HG03025 (cell line): Measurements from ENCODE around the gene PRRC1.
"Not testable (repeated sequence)": the region's sequence is repeated elsewhere in the genome, so short reads cannot be mapped to it uniquely, and the experiment has no call there.

Experiments
- ATAC-seq: cut with Tn5 transposase; IDR thresholded peaks from one replicate; pipeline ENCODE4 v1.9.1; 2021; ENCODE audit warnings: mild to moderate bottlenecking, moderate library complexity; ENCODE audit not compliant: unreplicated experiment, low FRiP score

Gene PRRC1

GRCh38 chr5:127540553-127540952 lies 23.1 kb downstream of the PRRC1 start:
- not testable (repeated sequence) for ATAC-seq

DNA sequence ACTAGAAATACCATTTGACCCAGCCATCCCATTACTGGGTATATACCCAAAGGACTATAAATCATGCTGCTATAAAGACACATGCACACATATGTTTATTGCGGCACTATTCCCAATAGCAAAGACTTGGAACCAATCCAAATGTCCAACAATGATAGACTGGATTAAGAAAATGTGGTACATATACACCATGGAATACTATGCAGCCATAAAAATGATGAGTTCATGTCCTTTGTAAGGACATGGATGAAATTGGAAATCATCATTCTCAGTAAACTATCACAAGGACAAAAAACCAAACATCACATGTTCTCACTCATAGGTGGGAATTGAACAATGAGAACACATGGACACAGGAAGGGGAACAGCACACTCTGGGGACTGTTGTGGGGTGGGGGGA lies 27.8 kb downstream of the PRRC1 start:
- ATAC-seq, result not testable (repeated sequence)

- no peak for ATAC-seq
These were observed 32.1 kb downstream of the PRRC1 start for GRCh38 chr5:127549551-127549950.

- ATAC-seq, result no peak
These were observed 33.4 kb downstream of the PRRC1 start for GRCh38 chr5:127550652-127551409.

GRCh38 chr5:127551410-127552041 lies 34.1 kb downstream of the PRRC1 start:
- ATAC-seq, result no peak

DNA sequence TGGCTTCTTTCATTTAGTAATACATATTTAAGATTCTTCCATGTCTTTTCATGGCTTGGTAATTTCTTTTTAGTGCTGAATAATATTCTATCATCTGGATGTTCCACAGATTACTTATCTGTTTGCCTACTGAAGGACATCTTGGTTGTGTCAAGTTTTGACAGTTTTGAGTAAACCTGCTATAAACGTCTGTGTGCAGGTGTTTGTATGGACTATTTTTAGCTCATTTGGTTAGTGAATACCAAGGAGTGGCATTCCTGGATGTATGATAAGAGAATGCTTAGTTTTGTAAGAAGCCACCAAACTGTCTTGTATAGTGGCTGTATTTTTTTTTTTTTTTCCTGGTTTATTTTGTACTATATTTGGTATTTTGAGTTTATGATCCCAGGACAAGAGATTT lies 38.4 kb downstream of the PRRC1 start:
- ATAC-seq, result no peak

DNA sequence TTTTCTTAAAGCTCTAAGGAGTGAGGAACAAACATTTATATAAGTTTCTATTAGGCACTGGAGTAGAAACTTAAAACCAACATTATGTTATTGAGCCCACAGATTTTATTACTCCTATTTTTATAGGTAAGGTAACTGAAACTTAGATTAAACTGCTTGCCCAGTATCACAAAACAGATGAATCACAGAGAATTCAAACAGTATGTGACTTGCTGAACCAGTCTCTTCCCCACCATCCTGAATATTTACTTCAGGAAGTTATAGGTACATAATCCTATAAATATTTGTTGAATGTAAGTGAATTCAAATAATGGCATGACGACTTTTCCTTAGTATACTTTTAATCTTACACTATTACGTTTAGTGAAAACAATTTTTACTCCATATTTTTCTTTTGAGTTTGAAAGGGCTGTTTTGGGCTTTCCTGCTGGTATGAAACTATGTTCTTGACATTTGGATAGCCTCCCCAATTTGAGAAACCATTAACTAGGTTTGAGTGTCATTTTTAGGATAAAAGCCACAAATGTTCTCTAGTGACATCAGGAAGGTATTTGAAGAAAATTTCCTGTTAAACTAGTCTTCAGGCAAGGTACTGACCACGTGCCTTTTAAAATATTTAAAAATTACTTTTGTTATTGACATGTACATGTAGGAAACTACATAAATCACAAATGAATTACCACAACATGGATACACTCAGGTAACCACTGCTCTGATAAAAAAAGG lies 39.3 kb downstream of the PRRC1 start:
- ATAC-seq, result no peak

DNA sequence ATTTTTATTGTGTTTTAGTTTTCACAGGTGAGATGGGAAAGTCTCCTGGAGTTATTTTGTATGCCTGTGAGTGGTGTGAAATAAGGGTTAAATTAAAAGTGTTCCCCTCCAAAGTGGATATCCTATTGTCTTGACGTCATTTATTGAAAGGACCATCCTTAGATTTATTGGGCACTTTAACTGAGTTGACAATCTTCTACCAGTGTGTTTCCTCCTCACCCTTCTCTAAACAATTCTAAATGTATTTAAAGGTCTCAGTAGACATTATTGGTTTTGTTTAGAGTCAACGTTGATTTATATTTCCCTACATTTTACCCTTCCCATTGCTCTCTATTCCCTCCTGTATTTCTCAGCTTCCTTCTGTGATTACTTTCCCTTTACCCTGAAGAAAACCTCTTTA lies 40.8 kb downstream of the PRRC1 start:
- no peak for ATAC-seq

DNA sequence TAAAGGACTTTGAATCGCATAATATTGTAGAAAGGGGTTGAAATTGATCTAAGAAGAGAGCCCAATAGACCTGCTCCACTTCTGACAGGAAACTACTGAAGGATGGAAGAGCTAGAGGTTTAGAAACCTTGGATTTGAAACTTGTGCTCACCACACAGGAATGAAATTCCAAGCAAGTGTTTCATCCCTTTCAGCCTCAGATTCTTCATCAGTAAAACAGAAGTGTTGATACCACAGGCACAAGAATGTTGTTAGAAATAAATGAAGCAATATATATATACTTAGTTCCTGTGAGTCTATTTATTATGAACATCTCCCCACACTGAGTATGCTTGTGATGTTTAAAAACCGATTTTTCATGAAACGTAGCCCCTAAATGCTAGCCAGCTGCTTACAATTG lies 43.8 kb downstream of the PRRC1 start:
- no peak for ATAC-seq

DNA sequence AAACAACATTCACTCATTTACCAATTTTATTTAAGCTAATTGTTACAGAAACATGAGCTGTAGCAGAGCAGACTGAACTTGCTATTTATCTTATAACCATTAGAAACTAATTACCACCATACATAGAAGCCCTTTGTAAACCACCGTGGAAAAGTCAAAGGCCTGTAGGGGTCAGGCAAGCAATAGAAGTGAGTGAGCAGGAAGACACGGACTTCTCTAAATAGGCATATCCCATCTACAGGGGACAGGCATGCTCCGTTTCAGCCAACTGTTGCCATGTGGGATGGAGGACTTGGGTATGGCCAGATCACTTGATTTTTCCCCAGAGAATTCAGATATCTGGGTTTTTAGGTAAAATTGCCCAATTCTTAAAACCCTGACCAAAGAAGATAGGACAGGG lies 44.8 kb downstream of the PRRC1 start:
- no peak for ATAC-seq

- no peak for ATAC-seq
These were observed 45.7 kb downstream of the PRRC1 start for GRCh38 chr5:127563136-127563535.

GRCh38 chr5:127564002-127564769 lies 46.7 kb downstream of the PRRC1 start:
- ATAC-seq, result peak; percentile 35

- ATAC-seq, result no peak
These were observed 48.3 kb downstream of the PRRC1 start for GRCh38 chr5:127565586-127566270.

GRCh38 chr5:127567026-127567768 lies 49.8 kb downstream of the PRRC1 start:
- peak; percentile 62 for ATAC-seq

- no peak for ATAC-seq
These were observed 50.7 kb downstream of the PRRC1 start for GRCh38 chr5:127568166-127568565.

GRCh38 chr5:127569471-127569870 lies 52.0 kb downstream of the PRRC1 start:
- not testable (repeated sequence) for ATAC-seq

DNA sequence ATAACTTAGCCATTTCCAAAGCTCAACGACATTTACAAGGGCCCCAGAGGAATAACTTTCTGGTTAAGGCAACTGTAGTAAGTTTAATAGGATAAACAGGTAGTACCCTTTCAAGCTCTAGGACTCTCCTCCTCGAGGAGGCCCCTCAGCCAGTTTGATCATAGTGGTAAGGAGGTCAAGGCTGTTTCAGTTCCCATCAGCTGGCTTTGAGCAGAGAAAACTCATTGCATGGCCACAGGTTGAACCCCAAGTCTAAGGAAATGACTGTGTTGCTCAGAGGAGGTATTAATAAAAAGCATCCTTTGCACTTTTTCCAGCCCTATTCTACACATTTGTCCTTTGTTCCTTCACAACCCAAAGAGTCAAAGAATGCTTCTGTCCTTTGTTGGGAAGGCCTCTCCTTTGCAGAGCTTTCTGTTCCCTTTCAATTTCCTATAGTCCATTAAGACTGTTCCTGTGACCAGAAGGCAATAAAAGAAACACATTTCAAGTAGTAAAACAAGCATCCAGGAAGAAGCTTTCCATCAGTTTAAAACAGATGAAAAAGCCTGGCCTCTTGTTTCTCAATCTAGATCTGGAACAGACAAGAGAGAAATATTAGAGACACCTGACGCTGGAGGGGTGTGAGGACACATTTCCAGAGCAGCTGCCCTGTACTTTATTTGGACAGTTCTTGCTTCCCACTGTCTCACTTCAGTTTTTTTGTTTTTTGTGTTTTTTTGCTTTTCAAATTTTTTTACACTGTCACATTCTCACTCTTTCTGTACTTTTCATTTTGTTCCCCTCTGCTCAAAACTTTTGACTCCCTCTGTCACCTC lies 54.1 kb downstream of the PRRC1 start:
- ATAC-seq, result peak; percentile 59

DNA sequence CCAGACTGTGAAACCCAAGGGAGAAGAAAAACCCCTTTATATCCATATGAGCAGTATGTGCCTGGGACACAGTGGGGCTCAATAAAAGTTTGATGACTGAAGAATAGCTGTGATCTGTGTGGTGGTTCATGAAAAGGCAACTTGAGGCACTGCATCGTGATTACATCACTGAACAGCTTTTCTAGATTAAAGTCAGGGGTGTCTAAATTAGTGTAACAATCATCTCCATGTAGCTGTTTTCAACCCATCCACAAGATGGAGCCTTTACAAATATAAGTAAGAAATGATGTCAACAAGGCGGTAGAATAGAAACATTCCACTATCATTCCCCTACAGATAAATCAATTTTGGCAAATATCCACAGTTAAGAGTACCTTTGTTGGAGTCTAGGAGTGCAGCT lies 55.5 kb downstream of the PRRC1 start:
- no peak for ATAC-seq
